CD14-positive monocyte (primary cell): ENCODE measurements around the gene B3GALNT1. TPM values are rescaled to one million over a fixed set of nuclear protein-coding genes. Genes with fewer than 3 reads are reported as not detected.

ENCODE experiments used
- DNase-seq, 3 donors: peaks; one replicate each; pipeline ENCODE4 v3.0.0-alpha.2; 2011 to 2022
- H2AFZ ChIP-seq: 2 replicates; pipeline ENCODE4 v1.6.0; 2012; ENCODE audit warnings: mild to moderate bottlenecking, low read depth, low read length, inconsistent platforms; ENCODE audit not compliant: insufficient read depth, poor library complexity, severe bottlenecking
- H3K27ac ChIP-seq, 2 donors: 1 replicate in 1 of 2; 2 replicates in 1 of 2; pipeline ENCODE4 v1.5.1; 2012 to 2013; ENCODE audit warnings: low read length in 2 of 2, control low read depth in 1 of 2, inconsistent platforms in 1 of 2, low read depth in 1 of 2, mild to moderate bottlenecking in 1 of 2
- H3K27me3 ChIP-seq, 2 donors: one replicate each; pipeline versions ENCODE4 v1.6.0 to v1.6.1; 2011 to 2013; ENCODE audit warnings: low read length in 2 of 2; ENCODE audit not compliant: control insufficient read depth in 2 of 2, insufficient read depth in 2 of 2
- H3K36me3 ChIP-seq, 2 donors: replicated peaks in 1 of 2; 1 replicate in 1 of 2; 2 replicates in 1 of 2; pipeline versions ENCODE4 v1.5.1 to v1.6.1; 2012 to 2013; ENCODE audit warnings: low read length in 2 of 2, control low read depth in 1 of 2, inconsistent platforms in 1 of 2, mild to moderate bottlenecking in 1 of 2; ENCODE audit not compliant: insufficient read depth in 2 of 2, control insufficient read depth in 1 of 2
- H3K4me1 ChIP-seq, 2 donors: 1 replicate in 1 of 2; 2 replicates in 1 of 2; pipeline versions ENCODE4 v1.5.1 to v1.6.1; 2012 to 2013; ENCODE audit warnings: low read length in 2 of 2, control low read depth in 1 of 2, inconsistent platforms in 1 of 2, mild to moderate bottlenecking in 1 of 2, moderate library complexity in 1 of 2; ENCODE audit not compliant: insufficient read depth in 2 of 2, control insufficient read depth in 1 of 2
- H3K4me2 ChIP-seq: replicated peaks from 2 replicates; pipeline ENCODE3; 2012; ENCODE audit warnings: low read length, moderate library complexity, mild to moderate bottlenecking; ENCODE audit not compliant: poor library complexity, severe bottlenecking; ENCODE audit errors: extremely low read depth
- H3K4me3 ChIP-seq, 3 experiments: fragments of 200-600 bp in 1 of 3; sonication (generic) in 1 of 3; replicated peaks in 1 of 3; 1 replicate in 2 of 3; 2 replicates in 1 of 3; pipeline ENCODE4 v1.5.1; 2011 to 2013; ENCODE audit warnings: low read length in 3 of 3, mild to moderate bottlenecking in 3 of 3, control low read depth in 2 of 3, low read depth in 2 of 3, inconsistent platforms in 1 of 3, moderate library complexity in 1 of 3
- H3K79me2 ChIP-seq: 2 replicates; pipeline ENCODE4 v1.6.0; 2012; ENCODE audit warnings: mild to moderate bottlenecking, control low read depth, inconsistent platforms, low read length, moderate library complexity; ENCODE audit not compliant: insufficient read depth
- H3K9ac ChIP-seq: 2 replicates; pipeline ENCODE4 v1.6.0; 2017; ENCODE audit warnings: low read length, mild to moderate bottlenecking; ENCODE audit not compliant: insufficient read depth, poor library complexity, severe bottlenecking
- H3K9me3 ChIP-seq, 2 donors: replicated peaks in 1 of 2; 1 replicate in 1 of 2; 2 replicates in 1 of 2; pipeline versions ENCODE4 v1.5.1 to v1.6.1; 2012 to 2013; ENCODE audit warnings: low read length in 2 of 2, control low read depth in 1 of 2; ENCODE audit not compliant: control insufficient read depth in 1 of 2, insufficient read depth in 1 of 2
- H4K20me1 ChIP-seq: 2 replicates; pipeline ENCODE4 v1.6.0; 2012; ENCODE audit warnings: mild to moderate bottlenecking, low read length, control low read depth, moderate library complexity; ENCODE audit not compliant: insufficient read depth
- H3K27ac Mint-ChIP-seq, 7 donors: one replicate each; pipeline ENCODE4 v1.8.0; 2020; ENCODE audit warnings: mild to moderate bottlenecking in 7 of 7, mixed read lengths in 7 of 7, moderate library complexity in 6 of 7, inconsistent platforms in 2 of 7
- H3K27me3 Mint-ChIP-seq, 3 donors: one replicate each; pipeline ENCODE4 v1.8.0; 2021 to 2022; ENCODE audit warnings: low read depth in 3 of 3, mild to moderate bottlenecking in 3 of 3, mixed read lengths in 3 of 3, moderate library complexity in 3 of 3, inconsistent platforms in 1 of 3
- H3K36me3 Mint-ChIP-seq, 2 donors: one replicate each; pipeline ENCODE4 v1.8.0; 2020; ENCODE audit warnings: mixed read lengths in 2 of 2, inconsistent platforms in 1 of 2, mild to moderate bottlenecking in 1 of 2
- H3K4me1 Mint-ChIP-seq: one replicate; pipeline ENCODE4 v1.8.0; 2020; ENCODE audit warnings: mild to moderate bottlenecking, mixed read lengths
- H3K4me3 Mint-ChIP-seq, 2 donors: one replicate each; pipeline ENCODE4 v1.8.0; 2020; ENCODE audit warnings: mild to moderate bottlenecking in 2 of 2, mixed read lengths in 2 of 2, moderate library complexity in 1 of 2
- H3K9me3 Mint-ChIP-seq, 7 donors: one replicate each; pipeline ENCODE4 v1.8.0; 2020 to 2022; ENCODE audit warnings: mixed read lengths in 7 of 7, mild to moderate bottlenecking in 6 of 7, moderate library complexity in 6 of 7, inconsistent platforms in 2 of 7
- WGBS: methylation state at CpG from one replicate; pipeline ENCODE4 v1.1.5; 2013; ENCODE audit warnings: missing lambda C conversion rate; ENCODE audit not compliant: insufficient coverage; 5-methylcytosine and 5-hydroxymethylcytosine counted together
- intact Hi-C, 2 donors: fragments of 100-400 bp; cut with micrococcal nuclease; formaldehyde crosslinking; loops; one replicate each; pipeline versions ENCODE4 v1.15.0 to v1.15.1; 2023
- polyA plus RNA-seq, 3 donors: library from polyadenylated mRNA; depleted of rRNA in 1 of 3; unstranded in 2 of 3; stranded (reverse) in 1 of 3; fragments of 300-500 nt in 2 of 3; fragments of >200 nt in 1 of 3; fragmentation: Illumina TruSeq in 2 of 3; gene quantifications; 1 replicate in 2 of 3; 2 replicates in 1 of 3; pipeline ENCODE4 v1.2.3, GENCODE V29; 2012 to 2021
- TF ChIP-seq, protein P1 (sequence below): fragments of 200-600 bp; IDR thresholded peaks from one replicate; pipeline ENCODE4 v1.8.0; 2022; ENCODE audit warnings: antibody characterized with exemption, mild to moderate bottlenecking

Gene B3GALNT1
- polyA plus RNA-seq, 3 donors = 0.09 to 0.41 (median 0.16) TPM

DNA sequence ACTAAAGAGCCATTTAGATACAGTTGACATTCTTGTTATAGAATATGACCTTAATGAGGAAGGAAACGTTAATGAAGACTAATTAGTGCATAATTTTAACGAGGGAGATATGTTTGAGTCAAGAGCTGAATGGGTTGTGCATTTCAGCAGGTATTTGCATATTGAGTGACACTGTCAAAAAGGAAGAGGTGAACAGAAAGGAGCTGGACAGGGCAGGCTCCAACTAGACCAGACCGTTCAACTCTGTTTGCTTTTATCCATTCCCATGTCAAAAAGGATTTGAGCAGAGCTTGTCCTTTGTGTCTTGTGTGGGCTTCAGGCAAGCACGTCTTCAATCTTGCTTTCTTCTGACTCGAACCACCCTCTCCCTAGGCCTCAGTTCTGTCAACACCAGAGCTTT lies 40.7 kb downstream of the B3GALNT1 start:
- TF ChIP-seq, protein P1, sequence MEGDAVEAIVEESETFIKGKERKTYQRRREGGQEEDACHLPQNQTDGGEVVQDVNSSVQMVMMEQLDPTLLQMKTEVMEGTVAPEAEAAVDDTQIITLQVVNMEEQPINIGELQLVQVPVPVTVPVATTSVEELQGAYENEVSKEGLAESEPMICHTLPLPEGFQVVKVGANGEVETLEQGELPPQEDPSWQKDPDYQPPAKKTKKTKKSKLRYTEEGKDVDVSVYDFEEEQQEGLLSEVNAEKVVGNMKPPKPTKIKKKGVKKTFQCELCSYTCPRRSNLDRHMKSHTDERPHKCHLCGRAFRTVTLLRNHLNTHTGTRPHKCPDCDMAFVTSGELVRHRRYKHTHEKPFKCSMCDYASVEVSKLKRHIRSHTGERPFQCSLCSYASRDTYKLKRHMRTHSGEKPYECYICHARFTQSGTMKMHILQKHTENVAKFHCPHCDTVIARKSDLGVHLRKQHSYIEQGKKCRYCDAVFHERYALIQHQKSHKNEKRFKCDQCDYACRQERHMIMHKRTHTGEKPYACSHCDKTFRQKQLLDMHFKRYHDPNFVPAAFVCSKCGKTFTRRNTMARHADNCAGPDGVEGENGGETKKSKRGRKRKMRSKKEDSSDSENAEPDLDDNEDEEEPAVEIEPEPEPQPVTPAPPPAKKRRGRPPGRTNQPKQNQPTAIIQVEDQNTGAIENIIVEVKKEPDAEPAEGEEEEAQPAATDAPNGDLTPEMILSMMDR = no peak
- peaks cover 0 to 3% (median 1%) of the 10 kb centered on the region in 3 donors for H3K27me3 Mint-ChIP-seq
- H2AFZ ChIP-seq = no peak overlapping the region
- peaks cover 18 to 31% of the 10 kb centered on the region in 2 donors for H3K36me3 Mint-ChIP-seq
- peaks cover 15% of the 10 kb centered on the region for H3K4me1 Mint-ChIP-seq
- no peaks in the 10 kb centered on the region for H3K27me3 ChIP-seq
- H3K4me2 ChIP-seq = no peak overlapping the region
- H3K4me3 Mint-ChIP-seq = no peak overlapping the region
- H3K9me3 ChIP-seq = no peaks in the 10 kb centered on the region
- H3K27ac ChIP-seq = no peak overlapping the region
- peaks cover 0 to 4% of the 10 kb centered on the region in 2 donors for H3K36me3 ChIP-seq
- 88% methylated on average over 4 of the region's 5 CpGs for WGBS
- H3K4me1 ChIP-seq = peaks cover 7 to 8% of the 10 kb centered on the region in 2 donors
- no peaks in the 10 kb centered on the region for H4K20me1 ChIP-seq
- no peak overlapping the region for H3K9ac ChIP-seq
- H3K9me3 Mint-ChIP-seq = peaks cover 0 to 4% (median 0%) of the 10 kb centered on the region in 7 donors
- intact Hi-C loops = no loop called here
- no peaks in the 10 kb centered on the region for H3K79me2 ChIP-seq
- DNase-seq = no peak
- H3K27ac Mint-ChIP-seq = no peak overlapping the region
- no peak overlapping the region for H3K4me3 ChIP-seq

DNA sequence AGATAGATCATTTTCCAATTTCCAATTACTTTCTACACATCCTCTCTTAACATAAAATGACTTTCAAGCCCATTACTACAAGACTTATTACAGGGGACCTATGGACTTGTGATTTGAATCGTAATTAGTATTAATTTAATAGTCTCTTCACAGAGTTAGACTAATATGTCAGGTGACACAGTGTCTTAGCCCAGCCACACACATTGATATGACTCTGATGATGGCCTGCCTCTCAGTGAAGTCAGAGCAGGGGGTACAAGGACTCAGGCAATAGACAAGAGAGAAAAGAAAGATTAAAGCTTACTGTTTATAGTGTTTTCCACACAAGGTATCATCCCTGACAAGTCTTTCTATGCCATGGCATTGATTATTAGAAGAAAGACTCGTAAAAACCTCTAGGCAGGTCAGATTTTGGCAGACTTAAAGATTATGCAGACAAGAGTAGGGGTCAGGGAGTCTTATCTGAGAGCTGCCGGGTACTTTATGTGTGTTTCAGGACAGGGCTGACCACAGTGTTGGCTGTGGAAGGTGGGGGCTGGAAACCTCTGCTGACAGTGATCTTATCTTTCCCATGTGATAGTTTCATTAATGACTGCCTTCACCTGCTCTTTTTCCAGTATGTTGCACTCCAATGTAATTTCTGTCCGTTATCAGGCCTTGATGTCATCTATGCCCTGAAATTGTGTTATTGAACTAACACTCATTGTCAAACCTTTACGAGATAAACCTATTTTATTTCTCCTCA lies 50.1 kb downstream of the B3GALNT1 start:
- intact Hi-C loops = no loop called here
- no peak for DNase-seq
- Histone ChIP-seq H3K27me3 (no peaks in the 10 kb centered on the region), H4K20me1 (no peaks in the 10 kb centered on the region), H3K79me2 (no peaks in the 10 kb centered on the region), H3K36me3 (no peaks in the 10 kb centered on the region), H2AFZ (no peak overlapping the region), H3K9me3 (no peaks in the 10 kb centered on the region), H3K27ac (no peak overlapping the region), H3K9ac (no peak overlapping the region), H3K4me2 (no peak overlapping the region), H3K4me3 (no peak overlapping the region), H3K4me1 (peaks cover 0 to 5% of the 10 kb centered on the region in 2 donors)
- H3K9me3 Mint-ChIP-seq = peaks cover 0 to 4% (median 0%) of the 10 kb centered on the region in 7 donors
- TF ChIP-seq, protein P1 = no peak
- H3K4me1 Mint-ChIP-seq = peaks cover 19% of the 10 kb centered on the region
- no peak overlapping the region for H3K27ac Mint-ChIP-seq
- 50% methylated on average over 1 of the region's 5 CpGs for WGBS
- peaks cover 0 to 1% (median 0%) of the 10 kb centered on the region in 3 donors for H3K27me3 Mint-ChIP-seq
- H3K4me3 Mint-ChIP-seq = no peak overlapping the region
- H3K36me3 Mint-ChIP-seq = peaks cover 0 to 6% of the 10 kb centered on the region in 2 donors
